ENCODE measurements around the gene MIDN.

Gene MIDN

DNA sequence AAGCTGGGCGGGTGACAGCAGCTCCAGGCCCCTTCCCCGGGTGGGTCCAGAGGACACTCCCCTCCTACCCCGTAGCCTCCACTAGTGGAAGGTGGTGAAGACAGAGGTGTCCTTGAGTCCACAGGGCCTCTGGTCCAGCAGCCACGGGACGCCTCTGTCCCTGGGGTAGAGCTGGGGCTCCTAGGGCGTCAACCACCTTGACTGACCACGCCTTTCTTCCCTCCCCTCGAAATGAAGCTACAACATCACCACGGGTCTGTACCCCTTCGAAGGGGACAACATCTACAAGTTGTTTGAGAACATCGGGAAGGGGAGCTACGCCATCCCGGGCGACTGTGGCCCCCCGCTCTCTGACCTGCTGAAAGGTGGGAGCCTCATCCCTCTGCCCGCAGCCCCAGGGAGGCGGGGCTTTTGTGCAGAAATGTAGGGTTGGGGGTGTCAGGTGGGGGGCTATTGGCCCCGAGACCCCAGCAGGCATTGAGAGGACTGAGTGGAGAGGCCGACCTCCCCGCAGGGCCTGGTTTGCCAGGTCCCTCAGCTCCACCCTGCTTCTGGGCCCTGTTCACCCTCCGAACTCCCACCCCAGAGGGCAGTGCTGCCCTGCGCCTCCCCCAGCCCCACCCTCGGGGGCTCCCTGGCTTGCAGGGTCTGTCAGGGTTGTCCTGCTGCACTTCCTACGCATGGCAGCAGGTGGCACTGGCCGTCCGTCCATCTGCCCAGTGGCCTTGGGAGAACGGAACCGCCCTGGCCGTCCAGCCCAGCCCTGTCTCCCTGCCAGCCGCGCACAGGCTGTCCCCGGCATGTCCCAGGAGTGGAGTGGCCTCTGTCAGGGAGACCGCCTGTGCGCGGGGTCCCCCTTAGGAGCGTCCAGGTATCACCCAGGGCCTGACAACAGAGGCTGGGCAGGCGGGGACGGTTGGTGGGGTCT lies 27.1 kb upstream of the MIDN start:
- no peak for DNase-seq (ENCODE audit: low read depth, low spot score)

DNA sequence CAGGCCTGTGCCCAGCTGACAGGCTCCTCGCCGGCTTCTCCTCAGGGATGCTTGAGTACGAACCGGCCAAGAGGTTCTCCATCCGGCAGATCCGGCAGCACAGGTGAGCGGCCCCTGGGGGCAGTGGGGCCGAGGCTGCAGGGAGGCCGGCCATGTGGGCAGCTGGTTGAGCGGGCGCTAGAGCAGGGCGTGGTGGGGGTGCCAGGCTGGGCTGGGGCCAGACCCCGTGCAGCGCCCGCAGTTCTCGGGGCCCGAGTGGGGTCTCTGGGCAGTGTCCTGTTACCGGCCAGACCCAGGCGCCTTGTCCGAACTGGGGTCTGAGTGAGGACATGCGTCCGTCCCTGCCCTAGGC lies 26.5 kb upstream of the MIDN start:
- DNase-seq (ENCODE audit: low read depth, low spot score): no peak

DNA sequence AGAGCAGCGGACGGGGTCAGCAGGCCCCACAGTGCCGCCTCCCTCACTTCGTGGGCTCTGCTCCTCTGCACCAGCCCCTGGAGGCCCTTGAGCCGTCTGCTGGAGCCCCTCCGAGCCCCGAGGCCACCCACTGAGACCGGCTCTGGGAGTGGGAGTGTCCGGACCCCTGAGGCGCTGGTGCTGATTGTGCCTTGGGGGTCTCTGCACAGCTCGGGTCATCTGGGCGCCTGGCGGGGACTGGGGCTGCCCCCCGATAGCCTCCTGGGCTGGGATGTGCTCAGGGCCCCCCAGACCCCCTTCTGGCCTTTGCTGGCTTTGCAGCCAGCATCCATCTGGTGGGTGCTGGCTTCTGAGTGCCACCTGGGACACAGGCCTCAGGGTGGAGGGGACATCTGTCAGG lies 26.0 kb upstream of the MIDN start:
- no peak for DNase-seq (ENCODE audit: low read depth, low spot score)

DNA sequence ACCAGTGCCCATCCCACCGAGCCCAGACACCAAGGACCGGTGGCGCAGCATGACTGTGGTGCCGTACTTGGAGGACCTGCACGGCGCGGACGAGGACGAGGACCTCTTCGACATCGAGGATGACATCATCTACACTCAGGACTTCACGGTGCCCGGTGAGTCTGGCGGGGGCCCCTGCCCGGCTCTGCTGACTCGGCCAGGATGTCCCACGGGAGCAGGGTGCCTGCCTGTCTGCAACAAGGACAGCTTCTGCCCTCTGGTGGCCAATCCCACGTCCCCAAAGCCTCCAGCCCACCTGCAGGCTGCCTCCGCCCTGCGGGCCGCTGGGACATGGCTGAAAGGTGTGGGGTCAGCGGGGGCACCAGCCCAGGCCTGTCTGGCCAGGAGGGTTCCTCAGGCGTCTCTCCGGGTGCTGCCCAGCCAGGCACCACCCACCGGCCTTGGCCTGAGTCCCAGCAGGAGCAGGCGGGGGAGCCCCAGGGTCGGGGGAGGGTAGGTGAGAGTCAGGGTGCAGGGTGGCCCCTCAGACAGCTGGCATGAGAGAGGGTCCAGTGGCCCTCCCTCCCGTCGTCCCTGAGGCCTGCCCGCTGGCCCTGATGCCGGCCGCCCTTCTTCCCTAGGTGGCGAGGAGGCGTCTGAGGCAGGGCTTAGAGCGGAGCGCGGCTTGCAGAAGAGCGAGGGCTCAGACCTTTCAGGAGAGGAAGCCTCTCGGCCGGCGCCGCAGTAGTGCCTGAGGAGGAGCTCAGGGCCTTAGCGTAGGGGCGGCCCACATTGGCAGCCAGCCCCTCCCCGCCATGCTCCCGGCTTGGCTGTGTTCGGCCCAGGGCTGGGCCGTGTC lies 25.1 kb upstream of the MIDN start:
- DNase-seq (ENCODE audit: low read depth, low spot score): no peak

DNA sequence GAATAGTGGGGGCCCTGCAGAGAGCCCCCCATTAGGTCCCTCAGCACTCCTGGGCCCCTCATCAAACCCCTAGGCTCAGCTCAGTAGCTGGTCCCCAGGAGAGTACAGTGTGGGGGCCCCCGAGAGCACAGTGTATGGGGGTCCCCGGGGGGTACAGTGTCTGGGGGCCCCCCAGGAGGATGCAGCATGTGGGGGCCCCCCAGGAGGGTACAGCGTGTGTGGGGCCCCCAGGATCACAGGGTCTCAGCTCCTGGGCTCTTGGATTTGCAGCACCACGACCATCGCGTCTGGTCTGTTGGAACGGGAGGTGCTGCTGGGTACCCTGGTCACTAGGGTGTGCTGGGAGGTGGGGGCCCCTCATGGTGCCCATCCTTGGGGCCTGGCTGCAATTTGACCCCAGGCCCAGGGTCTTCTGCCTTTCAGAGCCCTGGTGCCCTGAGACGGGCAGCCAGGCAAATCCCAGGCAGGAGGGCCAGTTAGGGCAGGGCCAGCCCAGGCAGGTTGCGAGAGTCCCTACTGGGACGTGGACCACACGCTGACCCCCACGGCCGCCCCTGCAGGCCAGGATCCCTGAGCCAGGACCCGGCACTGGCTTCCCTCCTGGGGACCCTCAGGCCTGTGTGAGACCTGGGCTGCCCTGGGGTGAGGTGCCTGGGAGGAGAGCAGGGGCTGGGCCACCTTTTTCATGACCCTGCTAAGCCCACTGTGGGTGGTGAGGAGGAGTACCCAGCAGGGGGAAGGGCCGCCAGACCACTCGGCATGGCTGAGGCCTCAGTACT lies 24.1 kb upstream of the MIDN start:
- no peak for DNase-seq (ENCODE audit: low read depth, low spot score)

DNA sequence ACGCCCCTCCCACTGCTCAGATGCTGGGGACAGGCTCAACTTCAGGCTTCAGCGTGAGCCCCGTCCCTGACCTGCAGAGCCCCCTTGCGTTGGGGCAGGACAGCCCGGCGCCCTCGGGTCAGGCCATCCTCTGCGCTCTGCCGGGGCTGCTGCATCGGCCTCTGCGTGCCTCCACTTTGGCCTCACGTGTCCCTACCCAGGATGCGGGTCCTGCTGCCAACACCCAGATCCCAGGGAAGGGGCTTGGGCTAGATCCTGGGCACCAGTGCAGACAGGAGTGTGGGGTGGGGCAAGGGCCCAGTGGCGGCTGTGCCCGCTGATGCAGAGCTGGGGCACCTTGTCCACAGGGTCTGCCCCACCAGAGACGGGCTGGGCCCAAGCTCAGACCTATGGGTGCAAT lies 23.5 kb upstream of the MIDN start:
- DNase-seq (ENCODE audit: low read depth, low spot score): no peak

DNA sequence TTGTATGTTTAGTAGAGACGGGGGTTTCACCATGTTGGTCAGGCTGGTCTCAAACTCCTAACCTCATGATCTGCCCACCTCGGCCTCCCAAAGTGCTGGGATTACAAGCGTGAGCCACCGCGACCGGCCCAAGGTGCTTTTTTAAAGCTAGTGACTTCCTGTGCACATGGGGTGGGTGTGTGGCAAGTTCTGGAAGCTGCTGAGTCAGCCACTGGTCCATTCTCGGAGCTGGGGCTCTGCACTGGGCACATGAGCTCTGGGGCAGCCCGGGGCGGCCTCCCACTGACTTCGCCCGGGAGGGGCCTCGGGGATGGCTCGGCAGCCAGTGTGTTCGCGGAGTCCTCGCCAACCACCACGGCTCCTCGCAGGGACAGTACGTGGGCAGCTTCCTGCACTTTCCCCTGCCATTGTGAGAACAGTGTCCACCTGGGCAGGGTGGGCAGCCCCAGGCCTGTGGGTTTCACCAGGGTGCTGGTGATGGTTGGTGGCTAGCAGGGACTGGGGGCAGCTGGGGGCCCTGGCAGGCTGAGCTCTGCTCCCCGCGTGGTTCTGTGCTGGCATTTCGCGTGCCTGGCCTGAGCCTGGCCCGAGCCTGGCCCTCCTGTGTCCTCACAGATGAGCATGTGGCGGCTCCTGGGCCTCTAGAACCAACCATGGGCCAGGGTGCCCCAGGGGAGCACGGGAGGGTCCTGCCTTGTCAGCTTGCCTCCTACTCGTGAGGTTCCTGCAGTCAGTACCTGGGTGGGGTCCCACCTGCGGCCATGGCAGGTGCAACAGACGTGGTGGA lies 22.8 kb upstream of the MIDN start:
- no peak for DNase-seq (ENCODE audit: low read depth, low spot score)

DNA sequence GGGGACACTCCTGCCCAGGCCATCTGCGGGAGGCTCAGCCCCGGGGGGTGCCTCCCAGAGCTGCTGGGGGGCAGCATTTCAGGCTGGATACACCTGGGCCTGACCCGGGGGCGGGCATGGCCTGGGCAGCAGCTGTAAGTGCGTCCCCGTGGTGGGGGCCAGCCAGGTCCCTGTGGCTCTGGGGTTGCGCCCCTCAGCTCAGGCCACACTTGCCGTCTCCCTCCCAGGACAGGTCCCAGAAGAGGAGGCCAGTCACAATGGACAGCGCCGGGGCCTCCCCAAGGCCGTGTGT lies 22.2 kb upstream of the MIDN start:
- DNase-seq (ENCODE audit: low read depth, low spot score): no peak

DNA sequence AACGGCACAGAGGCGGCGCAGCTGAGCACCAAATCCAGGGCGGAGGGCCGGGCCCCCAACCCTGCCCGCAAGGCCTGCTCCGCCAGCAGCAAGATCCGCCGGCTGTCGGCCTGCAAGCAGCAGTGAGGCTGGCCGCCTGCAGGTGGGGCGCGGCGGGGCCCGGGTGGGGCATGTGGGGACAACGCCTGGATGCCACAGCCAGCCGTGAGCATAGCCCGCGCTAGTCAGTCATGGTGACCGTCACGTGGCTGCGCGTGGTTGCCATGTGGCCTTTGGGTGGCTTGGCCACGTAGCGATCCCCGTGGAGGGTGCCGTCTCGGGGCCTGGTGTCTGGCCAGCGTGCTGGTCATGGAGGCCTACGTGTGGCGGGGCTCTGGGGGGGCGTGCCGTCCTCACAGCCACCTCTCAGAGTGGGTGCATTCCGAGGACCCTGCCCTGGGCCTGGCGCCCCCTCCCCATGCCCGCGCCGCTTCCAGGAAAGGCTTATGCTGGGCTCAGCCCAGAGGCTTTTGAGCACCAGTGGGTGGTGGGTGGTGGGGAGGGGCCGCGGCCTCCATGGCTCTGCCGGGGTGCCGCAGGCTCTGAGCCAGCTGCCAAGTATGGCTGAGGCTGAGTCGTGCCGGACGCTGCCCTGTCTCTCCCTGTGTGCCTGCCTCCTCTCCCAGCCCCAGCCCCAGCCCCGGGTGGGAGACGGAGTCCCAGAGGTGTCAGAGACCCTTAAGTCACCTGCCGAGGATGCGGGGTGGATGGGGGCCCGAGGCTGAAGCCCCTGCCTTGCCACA lies 21.7 kb upstream of the MIDN start:
- DNase-seq (ENCODE audit: low read depth, low spot score): no peak

DNA sequence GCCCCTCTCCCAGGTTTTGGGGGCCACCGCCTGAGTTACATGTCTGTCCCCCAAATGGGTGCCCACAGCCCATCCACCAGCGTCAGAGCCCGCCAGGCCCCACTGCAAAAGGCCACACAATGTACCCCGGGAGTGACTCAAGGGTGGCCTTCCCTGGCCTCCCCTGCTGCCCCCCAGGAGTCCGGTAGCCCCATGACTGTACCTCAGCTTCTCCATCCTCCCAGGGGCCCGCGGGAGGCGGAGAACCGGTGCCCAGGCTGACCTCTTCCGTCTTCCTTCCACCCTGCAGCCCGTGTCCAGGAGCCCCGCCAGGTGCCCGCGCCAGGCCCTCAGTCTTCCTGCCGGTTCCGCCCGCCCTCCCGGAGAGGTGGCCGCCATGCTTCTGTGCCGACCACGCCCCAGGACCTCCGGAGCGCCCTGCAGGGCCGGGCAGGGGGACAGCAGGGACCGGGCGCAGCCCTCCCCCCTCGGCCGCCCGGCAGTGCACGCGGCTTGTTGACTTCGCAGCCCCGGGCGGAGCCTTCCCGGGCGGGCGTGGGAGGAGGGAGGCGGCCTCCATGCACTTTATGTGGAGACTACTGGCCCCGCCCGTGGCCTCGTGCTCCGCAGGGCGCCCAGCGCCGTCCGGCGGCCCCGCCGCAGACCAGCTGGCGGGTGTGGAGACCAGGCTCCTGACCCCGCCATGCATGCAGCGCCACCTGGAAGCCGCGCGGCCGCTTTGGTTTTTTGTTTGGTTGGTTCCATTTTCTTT lies 20.9 kb upstream of the MIDN start:
- DNase-seq (ENCODE audit: low read depth, low spot score): no peak

DNA sequence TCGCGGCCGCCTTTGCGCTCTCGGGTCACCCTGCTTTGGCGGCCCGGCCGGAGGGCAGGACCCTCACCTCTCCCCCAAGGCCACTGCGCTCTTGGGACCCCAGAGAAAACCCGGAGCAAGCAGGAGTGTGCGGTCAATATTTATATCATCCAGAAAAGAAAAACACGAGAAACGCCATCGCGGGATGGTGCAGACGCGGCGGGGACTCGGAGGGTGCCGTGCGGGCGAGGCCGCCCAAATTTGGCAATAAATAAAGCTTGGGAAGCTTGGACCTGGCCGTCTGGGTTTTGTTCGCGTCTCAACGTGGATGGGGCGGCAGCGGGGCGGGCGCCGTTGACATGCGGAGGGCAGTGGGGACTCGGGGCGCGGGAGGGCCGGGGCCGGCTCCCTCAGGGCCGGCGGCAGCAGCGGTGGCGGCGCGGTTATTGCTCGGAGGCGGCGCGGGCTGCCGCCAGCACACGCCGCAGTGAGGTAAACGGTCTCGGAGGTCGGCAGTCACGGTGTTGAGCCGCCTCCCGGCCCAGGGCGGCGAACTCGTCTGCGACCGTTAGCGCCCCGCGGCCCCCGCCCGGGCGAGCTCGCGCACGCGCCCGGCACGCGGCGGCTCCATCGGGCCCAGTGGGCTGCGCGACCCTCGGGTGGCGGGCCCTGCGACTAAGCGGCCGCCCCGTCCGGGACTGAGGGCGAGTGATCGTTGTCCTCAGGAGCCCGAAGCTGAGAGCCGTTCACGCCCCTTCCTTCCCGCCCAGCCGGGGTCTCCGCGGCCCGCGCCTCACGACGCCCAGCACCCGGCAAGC lies 20.0 kb upstream of the MIDN start:
- DNase-seq (ENCODE audit: low read depth, low spot score): no peak

DNA sequence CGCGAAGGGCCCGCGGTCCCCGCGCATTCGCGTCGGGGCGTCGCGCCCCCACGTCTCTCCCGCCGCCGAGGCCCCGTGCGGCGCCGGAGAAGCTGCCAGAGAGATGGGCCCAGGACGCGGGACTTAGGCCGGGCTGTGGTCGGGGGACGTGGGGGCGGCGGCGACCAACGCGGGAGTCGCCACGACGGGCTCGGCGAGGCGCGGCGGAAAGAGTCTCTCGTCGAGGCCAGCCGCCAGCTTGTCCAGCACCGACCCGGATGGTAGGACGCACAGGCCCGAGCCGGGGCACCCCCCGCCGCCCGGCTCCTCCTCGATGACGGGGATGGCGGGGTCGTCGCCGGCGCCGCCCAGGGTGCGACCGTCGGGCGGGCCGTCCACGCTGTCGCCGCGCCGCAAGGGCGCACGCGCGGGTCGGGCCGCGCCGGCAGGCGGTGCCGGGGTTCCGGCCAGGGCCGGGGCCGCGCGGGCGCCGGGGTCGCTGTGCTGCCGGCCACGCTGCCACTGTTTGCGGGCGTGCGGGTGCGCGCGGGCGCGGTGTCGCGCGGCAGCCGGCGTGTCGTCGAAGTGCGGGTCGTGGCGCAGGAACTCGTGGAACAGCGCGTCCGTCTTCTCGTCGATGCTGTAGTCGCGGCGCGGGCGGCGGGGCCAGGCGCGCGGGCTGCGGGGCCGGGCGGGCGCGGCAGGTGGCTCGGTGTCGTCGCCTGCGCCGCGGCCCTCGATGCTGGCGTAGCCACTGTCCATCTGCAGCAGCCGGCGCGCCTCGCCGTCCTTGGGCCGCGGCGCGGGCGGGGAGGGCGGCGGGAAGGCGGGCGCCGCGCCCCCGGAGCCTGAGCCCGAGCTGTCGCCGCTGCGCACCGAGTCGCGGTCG lies 19.1 kb upstream of the MIDN start:
- DNase-seq (ENCODE audit: low read depth, low spot score): no peak

DNA sequence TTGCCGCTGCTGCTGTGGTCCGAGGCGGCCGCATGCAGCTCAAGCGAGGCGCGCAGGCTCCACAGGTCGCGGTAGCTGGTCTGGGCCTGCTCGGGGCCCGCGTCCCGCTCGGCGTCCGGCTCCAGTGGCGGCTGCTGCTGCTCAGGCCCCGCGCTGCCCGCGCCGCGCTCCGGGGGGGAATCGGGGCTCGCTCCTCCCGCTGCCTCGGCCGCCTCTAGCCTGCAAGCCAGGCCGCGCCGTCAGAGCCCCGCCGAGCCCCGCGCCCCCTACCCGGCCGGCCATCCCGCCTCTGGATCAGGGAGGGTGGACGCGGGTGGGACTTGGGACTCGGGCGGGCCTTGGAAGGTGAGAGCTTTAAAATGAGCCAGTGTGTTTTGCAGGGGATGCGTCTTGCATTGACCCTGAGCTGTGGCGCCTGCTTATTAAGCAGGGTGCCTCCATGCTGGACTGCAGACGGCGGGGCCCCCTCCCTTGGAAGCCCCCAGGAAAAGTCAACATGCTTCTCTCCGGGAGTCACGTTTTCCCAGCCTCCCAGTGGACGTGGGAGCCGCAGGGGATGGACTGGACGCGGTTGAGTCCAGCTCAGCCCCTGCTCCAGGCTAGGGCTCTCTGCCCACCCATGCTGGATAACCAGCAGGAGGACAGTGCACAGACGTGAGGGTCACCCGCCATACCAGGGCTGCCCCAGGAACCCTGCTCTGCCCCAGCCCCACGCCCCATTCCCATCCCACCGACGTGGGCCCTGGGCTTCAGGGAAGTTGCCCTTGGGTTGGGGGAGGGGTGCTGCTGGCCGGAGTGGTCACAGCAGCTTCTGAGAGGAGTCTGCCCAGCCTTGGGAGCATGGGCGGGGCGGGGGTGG lies 18.2 kb upstream of the MIDN start:
- DNase-seq (ENCODE audit: low read depth, low spot score): no peak

DNA sequence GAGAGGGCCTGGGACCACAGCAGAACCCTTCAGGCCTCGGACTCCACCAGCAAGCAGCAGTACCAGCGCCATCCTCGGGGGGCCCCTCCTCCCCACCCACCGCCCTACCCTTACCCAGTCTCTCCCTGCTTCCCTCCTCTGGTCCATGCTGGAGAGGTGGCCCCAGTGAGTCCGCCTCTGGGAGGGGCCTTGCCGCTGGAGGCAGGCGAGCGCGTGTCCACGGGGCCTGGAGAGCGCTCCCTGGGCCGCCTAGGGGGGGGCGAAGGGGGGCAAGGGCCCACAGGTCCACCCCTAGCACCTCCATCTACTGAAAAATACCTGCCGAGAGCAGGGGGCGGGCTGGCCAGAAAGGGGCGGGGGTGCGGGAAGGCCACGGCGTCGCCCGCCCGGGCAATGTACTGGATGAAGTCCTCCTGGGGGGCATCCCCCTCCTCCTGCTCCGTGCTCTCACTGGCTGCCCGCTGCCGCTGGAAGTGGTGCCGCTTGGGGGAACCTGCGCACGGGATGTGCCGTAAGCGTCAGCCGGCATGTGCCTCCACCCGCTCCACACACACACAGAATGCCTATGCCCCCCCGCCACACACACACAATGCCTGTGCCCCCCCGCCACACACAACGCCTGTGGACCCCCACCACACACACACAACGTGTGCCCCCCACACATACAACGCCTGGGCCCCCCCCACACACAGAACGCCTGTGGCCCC lies 17.4 kb upstream of the MIDN start:
- DNase-seq (ENCODE audit: low read depth, low spot score): no peak

DNA sequence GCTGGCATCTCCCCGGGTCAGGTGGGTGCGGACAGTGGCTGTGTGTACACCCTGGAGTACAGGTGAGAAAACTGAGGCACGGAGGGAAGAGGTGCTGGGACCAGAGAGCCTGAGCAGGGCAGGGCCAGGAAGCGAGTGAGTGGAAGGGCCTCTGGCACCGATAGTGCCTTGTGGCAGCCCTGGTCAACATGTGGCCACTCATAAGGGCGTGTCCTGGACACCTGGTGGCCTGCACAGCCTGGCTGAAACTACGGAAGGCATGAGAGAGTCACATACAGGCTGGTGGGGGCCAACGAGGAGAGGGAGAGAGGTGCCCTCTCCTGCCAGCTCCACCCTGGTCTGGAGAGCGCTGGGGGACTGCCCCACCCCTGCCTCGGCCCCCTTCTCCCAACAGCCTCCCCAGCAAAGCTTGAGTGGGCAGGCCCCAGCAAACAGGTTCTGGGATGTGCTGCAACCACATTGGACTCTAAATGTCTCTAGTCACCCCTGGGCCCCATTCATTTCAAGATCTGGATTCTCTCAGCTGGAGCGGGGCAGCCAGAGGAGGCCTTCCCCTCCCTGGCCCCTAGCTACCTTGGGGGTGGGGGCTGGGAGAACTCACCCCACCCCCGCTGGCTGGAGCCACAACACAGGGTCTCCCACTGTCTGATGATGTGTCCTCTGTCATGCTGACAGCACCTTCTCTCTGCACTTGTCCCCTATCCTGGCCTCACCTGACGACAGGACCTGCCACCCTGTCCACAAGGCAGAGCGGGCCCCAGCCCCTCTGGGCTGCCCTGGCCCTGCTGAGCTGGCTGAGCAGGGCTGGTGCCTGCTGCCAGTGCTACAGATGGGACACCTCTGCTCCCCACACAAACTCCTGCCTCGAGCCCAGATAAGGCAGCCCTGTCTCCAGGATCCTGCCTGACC lies 16.4 kb upstream of the MIDN start:
- no peak for DNase-seq (ENCODE audit: low read depth, low spot score)

DNA sequence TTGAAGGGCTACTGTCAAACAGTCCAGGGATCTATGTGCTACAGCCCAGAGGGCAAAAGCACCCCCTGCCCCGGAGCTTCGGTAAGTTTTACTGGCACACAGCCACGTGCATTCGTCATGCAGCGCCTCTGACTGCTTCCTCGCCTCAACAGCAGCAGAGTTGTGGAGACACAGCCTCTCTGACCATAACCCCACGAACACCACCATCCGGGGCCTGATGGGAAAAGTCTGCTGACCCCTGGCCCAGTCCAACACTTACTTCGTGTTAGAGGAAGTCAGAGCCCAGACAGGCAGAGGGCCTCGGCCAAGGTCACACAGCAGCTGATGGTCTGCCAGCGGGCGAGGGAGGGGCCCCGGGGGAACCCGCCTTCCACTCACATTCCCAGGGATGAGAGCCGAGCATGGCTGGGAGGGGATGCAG lies 15.7 kb upstream of the MIDN start:
- DNase-seq (ENCODE audit: low read depth, low spot score): no peak
